ENCODE data around the gene TMEM60. TPM values are rescaled to one million over a fixed set of nuclear protein-coding genes. Genes with fewer than 3 reads are reported as not detected.

The TMEM60 gene
- total RNA-seq, 1 donor from 2014 or later = 18.9 TPM

DNA sequence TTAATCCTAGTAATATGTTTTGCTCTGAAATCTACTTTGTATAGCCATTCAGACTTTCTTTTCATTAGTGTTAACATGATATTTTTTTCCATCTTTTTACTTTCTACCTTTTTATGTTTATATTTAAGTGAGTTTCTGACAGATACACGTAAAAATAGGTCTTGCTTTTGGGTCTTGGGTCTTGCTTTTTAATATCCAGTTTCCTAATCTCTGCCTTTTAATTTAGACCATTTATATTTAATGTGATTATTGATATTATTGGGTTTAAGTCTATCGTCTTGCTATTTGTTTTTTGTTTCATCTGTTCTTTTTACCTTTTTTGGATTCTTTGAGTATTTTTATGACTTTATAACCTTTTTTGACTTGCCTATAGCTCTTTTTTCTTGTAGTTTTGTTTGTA lies 8.2 kb upstream of the TMEM60 start:
- TF ChIP-seq, protein P1, sequence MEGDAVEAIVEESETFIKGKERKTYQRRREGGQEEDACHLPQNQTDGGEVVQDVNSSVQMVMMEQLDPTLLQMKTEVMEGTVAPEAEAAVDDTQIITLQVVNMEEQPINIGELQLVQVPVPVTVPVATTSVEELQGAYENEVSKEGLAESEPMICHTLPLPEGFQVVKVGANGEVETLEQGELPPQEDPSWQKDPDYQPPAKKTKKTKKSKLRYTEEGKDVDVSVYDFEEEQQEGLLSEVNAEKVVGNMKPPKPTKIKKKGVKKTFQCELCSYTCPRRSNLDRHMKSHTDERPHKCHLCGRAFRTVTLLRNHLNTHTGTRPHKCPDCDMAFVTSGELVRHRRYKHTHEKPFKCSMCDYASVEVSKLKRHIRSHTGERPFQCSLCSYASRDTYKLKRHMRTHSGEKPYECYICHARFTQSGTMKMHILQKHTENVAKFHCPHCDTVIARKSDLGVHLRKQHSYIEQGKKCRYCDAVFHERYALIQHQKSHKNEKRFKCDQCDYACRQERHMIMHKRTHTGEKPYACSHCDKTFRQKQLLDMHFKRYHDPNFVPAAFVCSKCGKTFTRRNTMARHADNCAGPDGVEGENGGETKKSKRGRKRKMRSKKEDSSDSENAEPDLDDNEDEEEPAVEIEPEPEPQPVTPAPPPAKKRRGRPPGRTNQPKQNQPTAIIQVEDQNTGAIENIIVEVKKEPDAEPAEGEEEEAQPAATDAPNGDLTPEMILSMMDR (IDR thresholded peaks at IDR 0.05; ENCODE audit: partially characterized antibody, unreplicated experiment) = no peak
- H3K27me3 Mint-ChIP-seq (ENCODE audit: unreplicated experiment) = no peaks in the 10 kb centered on the region
- H3K27ac Mint-ChIP-seq (ENCODE audit: unreplicated experiment) = no peak overlapping the region
- no peak for DNase-seq
- H3K9me3 Mint-ChIP-seq (ENCODE audit: unreplicated experiment) = peaks cover 2% of the 10 kb centered on the region
- H3K36me3 Mint-ChIP-seq (ENCODE audit: unreplicated experiment) = peaks cover 15% of the 10 kb centered on the region
- peaks cover 4% of the 10 kb centered on the region for H3K4me1 Mint-ChIP-seq (ENCODE audit: low read depth, unreplicated experiment)
- H3K4me3 Mint-ChIP-seq (ENCODE audit: unreplicated experiment) = no peak overlapping the region

DNA sequence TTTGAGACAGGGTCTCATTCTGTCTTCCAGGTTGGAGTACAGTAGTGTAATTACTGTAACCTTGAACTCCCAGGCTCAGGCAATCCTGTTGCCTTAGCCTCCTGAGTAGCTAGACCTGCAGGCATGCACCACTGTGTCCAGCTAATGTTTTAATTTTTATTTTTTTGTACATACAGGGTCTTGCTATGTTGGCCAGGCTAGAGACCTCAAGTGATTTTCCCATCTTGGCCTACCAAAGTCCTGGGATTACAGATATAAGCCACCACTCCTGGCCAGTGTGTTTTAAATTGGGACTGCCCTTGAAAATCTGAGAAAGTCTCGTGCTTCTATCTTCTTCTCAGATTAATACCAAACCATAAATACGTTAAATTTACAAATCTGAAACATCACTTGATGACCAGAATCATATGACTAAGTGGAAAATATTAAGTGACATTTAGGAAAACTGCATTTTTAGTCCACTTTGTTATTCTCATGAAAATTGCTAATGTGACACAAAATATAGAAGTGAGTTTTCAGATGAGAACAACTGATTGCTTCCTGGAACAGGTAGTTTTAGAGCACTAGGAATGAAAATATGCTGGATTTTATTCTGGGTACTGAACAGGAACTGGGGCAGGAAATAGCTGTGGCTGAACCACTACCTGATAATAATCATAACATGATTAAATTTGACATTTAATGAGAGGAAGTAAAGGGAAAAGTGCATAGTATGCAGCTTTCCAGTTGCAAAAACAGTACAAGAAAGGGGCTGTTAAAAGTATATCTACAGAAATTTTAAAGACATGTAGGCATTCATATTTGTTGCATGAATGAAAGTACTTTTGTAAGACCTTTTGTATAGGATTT lies 4.5 kb upstream of the TMEM60 start:
- TF ChIP-seq, protein P1 (IDR thresholded peaks at IDR 0.05; ENCODE audit: partially characterized antibody, unreplicated experiment) = no peak
- Mint-ChIP-seq H3K4me1 (ENCODE audit: low read depth, unreplicated experiment) (peaks cover 10% of the 10 kb centered on the region), H3K27me3 (ENCODE audit: unreplicated experiment) (peaks cover 3% of the 10 kb centered on the region), H3K36me3 (ENCODE audit: unreplicated experiment) (peaks cover 13% of the 10 kb centered on the region), H3K27ac (ENCODE audit: unreplicated experiment) (no peak overlapping the region), H3K4me3 (ENCODE audit: unreplicated experiment) (no peak overlapping the region), H3K9me3 (ENCODE audit: unreplicated experiment) (peaks cover 10% of the 10 kb centered on the region)
- DNase-seq = no peak

DNA sequence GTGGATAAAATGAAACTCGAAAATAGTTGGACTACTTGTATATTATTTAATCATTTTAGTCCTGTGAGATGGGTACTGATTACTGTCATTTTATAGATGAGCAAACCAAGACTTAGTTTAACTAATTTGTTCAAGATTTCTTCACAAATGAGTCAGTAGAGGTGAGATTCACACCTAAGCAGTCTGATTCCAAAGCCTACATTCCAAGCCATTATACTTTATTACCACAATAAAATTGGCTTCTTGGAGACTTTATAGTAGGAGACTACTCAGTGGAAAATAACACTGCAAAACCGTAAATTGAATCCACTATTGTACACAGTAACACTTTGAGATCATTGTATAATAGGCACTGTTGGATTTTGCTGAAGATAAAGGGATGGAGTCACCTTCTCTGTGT lies 2.5 kb upstream of the TMEM60 start:
- Mint-ChIP-seq H3K36me3 (ENCODE audit: unreplicated experiment) (no peaks in the 10 kb centered on the region), H3K9me3 (ENCODE audit: unreplicated experiment) (peaks cover 11% of the 10 kb centered on the region), H3K27me3 (ENCODE audit: unreplicated experiment) (peaks cover 8% of the 10 kb centered on the region), H3K27ac (ENCODE audit: unreplicated experiment) (no peak overlapping the region), H3K4me3 (ENCODE audit: unreplicated experiment) (no peak overlapping the region), H3K4me1 (ENCODE audit: low read depth, unreplicated experiment) (peaks cover 14% of the 10 kb centered on the region)
- DNase-seq = no peak
- TF ChIP-seq, protein P1 (IDR thresholded peaks at IDR 0.05; ENCODE audit: partially characterized antibody, unreplicated experiment) = no peak

DNA sequence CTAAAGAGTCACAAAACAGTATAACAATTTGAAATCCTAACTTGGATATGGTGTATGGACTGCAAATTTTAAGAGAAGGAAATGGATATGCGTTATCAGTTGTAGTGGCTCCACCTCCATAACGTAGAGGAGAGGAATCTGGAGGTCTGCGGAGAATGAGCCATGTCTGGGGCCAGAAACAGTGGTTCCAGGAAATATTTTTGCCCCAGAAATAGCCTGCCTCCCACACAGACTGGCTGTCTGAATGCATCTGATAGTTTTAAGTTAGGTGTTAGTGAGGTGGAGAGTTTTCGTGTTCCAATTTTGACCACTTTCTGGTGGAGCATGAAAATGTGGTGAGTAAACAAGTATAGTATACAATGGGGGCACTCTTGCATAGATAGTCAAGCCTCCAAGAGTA lies 1.9 kb upstream of the TMEM60 start:
- Mint-ChIP-seq H3K9me3 (ENCODE audit: unreplicated experiment) (peaks cover 11% of the 10 kb centered on the region), H3K36me3 (ENCODE audit: unreplicated experiment) (no peaks in the 10 kb centered on the region), H3K4me3 (ENCODE audit: unreplicated experiment) (peak overlapping the region; percentile 96), H3K4me1 (ENCODE audit: low read depth, unreplicated experiment) (peaks cover 12% of the 10 kb centered on the region), H3K27me3 (ENCODE audit: unreplicated experiment) (peaks cover 8% of the 10 kb centered on the region), H3K27ac (ENCODE audit: unreplicated experiment) (peak overlapping the region; percentile 74)
- no peak for DNase-seq
- TF ChIP-seq, protein P1 (IDR thresholded peaks at IDR 0.05; ENCODE audit: partially characterized antibody, unreplicated experiment) = no peak

Measured in glutamatergic neuron (in vitro differentiated cells).